Measurements from ENCODE around the gene USH2A.

- TF ChIP-seq CTCF (IDR thresholded peaks at IDR 0.05) (no peak), POLR2A (IDR thresholded peaks at IDR 0.05) (no peak)
These were observed 199.8 kb downstream of the USH2A start for GRCh38 chr1:216223486-216223885.
